Renal cortical epithelial cell (primary cell): ENCODE data around the gene BLOC1S5. TPM values are rescaled to one million over a fixed set of nuclear protein-coding genes. Genes with fewer than 3 reads are reported as not detected.
"Not testable (repeated sequence)": the region's sequence is repeated elsewhere in the genome, so short reads cannot be mapped to it uniquely, and the experiment has no call there.

Source experiments
- DNase-seq: peaks from one replicate; pipeline ENCODE4 v3.0.0-alpha.2; 2011; ENCODE audit warnings: low read depth
- total RNA-seq: library from RNA; depleted of rRNA; stranded (reverse); fragments of >200 nt; gene quantifications from 2 replicates; pipeline ENCODE4 v1.2.3, GENCODE V29; 2014

Gene BLOC1S5
- total RNA-seq, 1 donor from 2014 or later = 41.3 TPM

DNA sequence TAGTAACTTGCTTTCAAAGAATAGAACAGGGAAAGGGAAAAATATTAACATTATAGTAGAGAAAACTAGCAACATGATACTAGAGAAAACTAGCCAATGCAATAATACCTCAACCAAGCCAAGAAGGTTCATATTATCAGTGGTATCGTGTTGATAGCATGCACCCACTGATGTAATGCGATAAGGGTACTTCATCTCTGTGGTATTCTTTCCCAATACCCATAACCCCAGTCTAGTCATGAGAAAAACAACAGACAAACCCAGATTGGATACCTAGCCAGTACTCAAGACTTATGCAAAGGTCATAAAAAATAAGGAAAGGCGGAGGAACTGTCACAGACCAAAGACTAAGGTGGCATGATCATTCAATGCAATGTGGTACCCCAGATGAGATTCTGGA is 21.0 kb downstream of the BLOC1S5 start:
- no peak for DNase-seq

DNA sequence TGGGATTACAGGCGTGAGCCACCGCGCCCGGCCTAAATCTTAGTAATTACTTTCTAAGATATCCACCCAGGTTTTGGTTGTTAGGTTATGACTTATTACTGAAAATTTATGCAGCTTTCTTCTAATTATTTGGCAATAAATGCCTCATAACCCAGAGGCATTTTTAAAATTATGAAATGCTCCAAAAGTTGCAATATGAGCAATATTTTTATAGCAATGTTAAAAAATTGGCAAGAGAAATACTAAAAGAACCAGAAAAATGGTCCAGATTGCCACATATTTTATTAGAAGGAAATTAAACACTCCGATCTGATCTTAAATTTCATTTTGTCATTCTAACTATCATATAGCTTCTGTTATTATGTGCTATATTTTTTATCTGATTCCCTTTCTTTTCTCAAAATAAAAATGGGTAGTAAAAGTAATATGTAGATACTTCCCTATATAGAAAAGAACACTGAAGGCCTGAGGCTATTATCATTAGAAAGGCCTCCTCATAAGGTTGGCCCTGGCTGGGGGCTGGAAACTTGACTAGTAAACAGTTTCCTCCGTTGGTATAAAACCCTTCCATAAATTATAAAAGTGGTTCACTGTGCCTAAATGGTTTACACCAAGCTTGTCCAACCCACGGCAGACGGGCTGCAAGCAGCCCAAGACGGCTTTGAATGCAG is 22.1 kb downstream of the BLOC1S5 start:
- no peak for DNase-seq

DNA sequence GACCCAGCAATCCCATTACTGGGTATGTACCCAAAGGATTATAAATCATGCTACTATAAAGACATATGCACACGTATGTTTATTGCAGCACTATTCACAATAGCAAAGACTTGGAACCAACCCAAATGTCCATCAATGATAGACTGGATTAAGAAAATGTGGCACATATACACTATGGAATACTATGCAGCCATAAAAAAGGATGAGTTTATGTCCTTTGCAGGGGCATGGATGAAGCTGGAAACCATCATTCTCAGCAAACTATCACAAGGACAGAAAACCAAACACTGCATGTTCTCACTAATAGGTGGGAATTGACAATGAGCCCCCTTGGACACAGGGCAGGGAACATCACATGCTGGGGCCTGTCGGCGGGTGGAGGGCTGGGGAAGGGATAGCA is 30.1 kb downstream of the BLOC1S5 start:
- not testable (repeated sequence) for DNase-seq

DNA sequence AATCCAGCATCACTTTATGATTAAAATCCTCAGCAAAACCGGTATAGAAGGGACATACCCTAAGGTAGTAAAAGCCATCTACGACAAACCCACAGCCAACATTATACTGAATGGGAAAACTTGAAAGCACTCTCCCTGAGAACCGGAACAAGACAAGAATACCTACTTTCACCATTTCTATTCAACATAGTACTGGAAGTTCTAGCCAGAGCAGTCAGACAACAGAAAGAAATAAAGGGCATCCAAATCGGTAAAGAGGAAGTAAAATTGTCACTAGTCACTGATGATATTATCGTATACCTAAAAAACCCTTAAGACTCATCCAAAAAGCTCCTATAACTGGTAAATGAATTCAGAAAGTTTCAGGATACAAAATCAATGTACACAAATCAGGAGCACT is 33.3 kb downstream of the BLOC1S5 start:
- no peak for DNase-seq

DNA sequence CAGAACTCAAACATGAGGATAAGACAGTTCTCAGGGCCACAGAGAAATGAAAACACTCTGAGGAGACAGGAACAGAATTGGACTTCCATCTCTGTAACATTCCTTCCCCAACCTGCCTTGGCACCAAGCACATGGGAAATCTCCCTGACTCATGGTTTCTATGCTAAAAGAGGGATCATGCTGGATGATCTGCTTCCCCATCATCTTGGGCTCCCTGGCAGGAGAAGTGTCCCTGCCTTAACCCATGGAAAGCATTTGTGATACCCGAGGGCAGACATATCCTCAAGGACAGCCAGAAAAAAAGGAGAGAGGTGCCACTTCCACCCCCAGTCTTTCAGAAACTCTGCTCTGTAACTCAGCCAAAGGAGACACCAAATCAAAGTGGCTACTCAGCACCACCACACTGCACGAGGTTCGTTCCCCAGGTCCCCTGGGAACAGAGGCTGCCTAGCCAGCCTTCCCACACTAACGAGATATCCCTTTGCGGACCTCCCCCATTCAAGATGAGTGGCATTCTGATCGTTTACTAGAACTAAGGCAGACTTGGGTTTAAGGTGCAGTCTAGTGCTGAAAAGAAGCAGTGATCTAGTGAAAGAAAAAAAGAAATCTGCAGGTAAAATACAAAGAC is 34.8 kb downstream of the BLOC1S5 start:
- DNase-seq = no peak

DNA sequence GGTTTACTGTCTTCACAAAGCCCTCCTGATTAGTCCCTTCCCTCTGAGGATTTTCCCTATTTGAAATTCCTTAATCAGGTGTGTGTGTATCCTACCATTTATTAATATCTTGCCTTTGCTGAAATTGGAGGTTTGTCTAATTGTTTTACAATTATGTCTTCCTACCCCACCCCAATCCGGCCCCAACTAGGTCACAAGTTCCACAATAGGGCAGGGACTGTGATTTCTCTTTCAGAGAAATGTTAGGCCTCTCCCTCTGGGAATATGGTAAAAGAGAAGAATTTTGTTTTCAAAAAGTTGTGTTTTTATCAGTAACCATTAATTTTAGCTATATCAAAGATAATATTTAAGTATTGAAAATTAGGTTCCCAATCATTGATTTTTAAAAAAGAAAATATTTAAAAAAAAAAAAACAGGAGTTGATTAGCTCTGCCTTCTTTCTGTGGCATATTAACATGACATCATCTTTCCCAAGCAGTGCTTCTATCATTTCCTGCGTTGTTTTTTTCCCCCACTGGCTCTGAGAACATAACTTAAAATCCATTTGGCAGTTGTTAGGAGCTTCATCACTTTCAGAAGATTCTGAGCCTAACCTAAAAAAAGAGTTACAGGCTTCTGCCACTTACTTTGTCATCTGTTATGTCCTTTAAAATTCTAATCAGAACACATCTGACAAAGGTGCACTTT is 36.1 kb downstream of the BLOC1S5 start:
- no peak for DNase-seq

DNA sequence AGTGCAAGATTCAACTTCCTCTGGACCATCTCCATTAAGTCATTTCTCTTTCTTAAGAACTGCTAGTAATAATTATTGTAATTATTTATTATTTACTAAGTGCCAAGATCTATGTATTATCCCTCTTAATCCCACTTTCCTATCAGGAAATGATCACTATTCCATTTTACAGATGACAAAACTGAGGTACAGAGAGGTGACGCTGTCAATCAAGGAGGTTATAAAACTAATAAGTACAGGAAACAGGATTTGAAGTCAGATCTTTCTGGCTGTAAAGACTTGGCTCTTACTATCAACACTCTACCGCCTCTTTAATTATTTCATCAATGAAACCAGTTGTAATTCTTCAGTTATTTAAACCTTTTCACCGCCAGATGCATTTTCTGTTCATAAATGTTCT is 37.4 kb downstream of the BLOC1S5 start:
- no peak for DNase-seq

DNA sequence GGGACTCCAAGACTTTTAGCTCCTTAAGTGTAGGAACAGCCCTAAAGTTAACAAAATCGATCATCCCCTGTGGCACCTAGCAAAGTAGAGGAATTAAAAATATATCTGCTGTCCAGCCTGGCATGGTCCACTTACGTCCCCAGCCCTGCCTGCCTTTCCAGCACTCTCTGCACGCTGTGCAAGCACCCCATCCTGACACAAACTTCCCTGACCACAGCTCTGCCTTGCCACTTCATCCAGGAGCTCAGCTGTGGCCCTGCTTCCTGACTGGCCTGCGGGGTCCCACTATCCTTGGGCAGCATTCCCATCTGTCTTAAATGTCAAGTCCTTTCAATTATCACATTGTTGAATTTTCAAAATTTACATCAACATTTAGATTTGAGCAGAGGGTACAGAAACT is 39.0 kb downstream of the BLOC1S5 start:
- no peak for DNase-seq

DNA sequence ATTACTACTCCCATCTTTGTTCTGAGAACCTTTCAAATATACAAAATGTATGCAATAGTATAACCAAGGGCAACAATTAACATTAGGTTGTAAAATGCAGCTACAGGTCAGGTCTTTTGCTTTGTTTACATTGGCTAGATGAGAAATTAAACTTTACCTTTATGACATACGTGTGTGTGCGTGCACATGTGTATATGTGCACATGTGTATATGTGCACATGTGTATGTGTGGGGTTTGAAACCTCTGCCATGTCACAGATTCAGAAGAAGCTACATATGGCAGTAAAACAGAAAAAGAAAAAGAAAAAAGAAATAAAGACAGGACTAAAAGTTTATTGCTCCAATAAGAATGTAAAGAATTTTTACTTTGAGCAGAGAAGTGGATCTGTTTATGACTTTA is 40.6 kb downstream of the BLOC1S5 start:
- DNase-seq = no peak

DNA sequence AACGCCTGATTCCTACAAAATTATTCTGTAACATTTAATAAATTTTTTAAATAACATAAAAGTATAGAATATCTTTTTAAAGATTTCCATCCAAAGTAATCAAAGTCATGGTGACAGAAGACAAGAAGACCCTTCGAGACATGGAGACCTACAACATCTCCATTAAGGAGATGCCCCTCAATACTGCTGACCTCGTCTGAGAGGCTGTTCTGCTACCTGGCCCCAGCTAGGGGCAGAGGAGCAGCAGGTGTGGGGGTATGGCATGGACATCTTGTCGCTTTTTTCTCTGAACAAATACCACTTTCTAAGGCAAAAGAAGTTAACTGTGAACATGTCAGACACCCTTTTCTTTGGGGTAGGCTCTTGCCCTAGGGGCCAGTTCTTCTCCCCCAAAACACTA is 44.1 kb downstream of the BLOC1S5 start:
- no peak for DNase-seq

DNA sequence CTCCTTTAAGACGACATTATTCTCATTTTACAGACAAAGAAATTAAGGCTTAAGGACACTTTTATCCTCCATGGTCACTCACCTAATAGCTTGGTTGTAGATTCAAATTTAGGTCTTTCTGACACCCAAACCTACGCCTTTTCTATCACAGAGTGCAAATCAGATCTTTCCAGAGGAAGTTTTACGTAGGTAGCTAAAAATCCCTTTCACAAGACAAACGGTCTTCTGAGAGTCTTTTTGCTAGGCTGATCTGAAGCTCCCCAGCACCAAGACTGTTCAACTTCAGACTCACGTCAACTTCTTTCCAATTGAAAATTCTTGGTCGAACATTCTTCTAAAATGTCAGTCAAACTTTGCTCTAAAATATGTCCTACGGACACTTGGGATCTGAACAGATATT is 46.5 kb downstream of the BLOC1S5 start:
- DNase-seq = no peak

DNA sequence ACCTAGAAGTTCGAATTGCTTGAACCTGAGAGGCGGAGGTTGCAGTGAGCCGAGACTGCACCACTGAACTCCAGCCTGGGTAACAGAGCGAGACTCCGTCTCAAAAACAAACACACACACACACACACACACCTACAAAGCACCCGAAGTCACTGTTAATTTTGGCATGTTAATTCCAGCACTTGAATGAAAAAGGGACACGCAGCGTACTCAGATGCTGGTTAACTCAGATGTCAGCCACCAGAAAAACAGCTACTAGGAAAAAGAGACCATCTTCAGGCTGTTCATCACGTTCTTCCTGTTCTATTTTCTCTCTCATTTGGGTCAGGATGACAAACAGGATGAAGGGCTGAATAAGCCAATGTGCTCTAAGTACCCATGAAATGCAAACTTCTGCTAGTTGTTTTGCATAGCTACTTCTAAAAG is 46.9 kb downstream of the BLOC1S5 start:
- DNase-seq = peak; percentile 58

DNA sequence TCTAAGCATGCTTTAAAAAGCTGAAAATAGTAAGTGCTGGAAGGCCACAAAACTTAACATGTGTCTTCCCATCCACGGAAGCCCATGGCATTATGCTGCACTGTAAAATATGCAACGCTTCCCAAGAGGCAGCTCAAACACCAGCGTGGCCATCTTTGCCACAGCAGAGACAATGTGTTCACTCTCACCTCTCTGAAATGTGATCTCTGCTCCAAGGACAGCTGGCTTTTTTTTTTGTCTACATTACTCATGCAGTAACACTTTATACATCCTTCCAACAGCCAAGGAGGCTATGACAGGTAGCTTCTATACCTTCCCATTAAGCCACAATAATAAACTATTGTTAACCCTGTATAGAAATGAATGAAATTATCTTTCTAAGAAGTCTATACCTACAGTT is 49.2 kb downstream of the BLOC1S5 start:
- no peak for DNase-seq

DNA sequence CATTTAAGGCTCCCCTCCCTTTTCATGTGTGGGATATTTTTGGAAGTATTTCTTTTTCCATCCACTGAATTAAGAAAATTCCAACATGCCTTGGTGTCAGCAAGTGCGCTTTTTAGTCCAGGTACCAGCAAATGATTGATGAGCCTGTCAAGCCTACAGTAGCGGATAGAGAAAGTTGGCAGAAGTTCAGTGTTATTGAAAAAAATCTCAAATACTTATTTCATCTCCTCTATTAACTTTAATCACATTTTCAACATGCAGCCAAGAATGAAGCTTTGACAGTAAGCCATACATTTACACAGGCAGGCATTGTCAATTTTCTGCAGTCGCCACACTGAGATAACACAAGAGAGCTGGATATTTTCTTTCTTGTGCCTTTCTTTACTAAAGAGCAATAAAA is 50.4 kb downstream of the BLOC1S5 start:
- DNase-seq = no peak

DNA sequence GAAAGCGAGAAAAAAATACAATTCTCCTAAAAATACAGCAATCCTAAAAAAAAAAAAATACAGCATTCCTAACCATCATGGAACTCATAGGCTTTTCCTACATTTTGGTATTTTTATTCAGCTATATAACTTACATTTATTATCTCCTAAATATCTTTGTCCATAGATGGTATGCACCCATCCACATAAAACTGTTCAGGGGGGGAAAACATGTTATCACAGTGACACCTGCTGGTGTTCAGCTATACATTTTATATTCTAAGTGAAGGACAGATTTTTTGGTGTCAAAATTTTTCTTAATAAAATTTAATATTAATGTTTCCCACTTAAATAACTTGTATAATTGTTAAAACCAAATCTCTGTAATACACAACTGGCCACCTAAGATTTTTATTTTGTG is 58.0 kb downstream of the BLOC1S5 start:
- DNase-seq = no peak

DNA sequence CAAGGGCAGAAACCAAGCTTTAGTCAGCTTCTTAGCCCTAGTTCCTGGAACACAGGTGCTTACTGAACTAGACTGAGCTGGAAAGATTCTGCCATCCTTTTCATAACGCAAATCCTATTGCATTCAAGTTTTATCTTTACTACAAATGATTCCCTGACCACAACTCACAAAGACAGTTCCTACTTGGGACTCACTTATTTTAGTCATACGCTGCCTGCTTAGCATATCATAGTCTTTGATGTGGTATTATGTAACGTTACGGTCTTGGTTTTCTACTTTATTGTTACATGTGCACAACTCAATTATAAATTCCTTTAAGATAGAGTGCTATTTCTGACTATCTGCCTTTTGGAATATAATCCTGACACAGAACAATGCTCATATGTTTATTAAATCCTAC is 59.1 kb downstream of the BLOC1S5 start:
- DNase-seq = no peak

DNA sequence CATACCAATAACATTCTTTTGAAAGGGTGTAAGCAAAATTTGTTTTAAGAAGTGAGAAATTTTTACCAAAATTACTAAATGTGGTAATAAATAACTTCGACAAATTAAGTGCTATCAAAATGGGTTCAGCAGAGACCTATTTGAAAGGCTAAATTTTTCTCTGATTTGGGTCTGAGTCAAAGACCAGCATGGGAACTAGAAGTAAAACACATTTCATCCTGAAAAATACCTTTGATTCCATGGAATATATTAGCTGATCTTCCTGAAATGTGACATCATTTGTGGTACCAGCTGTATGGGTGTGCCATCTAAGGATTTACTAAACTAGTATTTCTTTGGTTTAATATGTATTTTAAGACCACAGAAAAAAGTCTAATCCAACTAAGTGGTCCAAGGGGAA is 63.6 kb downstream of the BLOC1S5 start:
- no peak for DNase-seq

DNA sequence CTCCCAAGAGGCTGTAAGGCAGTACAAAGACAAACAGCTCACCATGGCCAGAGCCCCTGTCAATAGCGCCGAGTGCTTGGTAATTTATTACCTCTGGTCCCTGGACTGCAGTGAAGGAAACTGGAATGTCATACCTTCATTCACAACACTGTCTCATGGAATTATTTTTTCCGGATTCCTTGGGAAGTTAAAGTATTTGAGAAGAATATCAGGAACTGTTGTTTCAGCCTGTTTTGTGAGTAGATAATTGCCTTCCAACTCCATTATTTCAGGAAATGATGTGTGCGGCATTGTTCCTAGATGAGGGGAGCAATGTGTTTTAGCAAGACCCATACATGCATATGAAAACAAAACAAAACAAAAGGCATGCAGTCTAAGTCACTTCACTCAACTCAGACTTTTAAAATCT is 64.0 kb downstream of the BLOC1S5 start:
- DNase-seq = no peak

DNA sequence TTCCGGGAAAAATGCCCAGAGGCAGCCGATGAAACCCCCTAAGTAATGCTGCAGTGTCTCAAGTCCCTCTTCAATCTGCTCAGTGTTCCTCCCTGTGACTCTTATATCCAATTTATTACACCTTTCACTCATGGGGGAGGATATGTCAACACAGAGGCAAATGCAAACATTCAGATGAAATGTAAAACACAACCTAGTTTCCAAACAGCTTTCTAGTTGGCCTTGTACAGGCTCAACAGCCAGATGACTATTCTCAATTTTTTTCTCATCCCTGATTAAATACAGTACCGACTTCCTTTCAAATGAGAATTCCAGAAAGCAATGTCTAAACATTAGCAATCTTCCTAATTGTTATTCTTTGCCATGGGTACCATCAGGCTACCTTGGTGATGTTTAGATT is 65.0 kb downstream of the BLOC1S5 start:
- DNase-seq = no peak

DNA sequence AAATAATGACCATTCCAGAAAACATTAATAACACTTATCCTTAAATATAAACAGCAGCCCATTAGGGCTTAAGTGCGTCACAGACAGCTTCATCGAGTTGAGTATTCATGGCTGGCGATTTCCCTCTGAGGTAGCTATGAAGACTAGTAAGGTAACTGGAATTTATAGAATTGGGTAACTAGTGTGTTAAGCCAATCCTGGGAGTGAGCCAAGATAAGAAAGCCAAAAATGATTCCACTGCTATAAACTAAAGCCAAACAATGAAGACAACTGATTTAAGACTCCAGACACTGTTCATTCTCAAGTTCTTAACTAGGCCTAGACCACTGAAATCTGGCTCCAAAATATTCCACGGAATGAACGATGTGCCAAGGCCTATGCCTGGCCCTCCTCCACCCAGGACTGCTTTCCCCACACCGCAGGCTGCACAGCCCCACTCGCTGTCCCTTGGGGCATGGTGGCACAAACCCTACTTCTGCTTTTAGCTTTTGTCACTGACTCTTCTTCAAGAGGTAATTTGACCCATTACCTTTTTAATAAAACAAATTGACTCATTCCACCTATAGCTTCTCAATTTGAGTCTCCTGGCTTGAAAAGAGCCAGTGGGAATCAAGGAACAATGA is 66.0 kb downstream of the BLOC1S5 start:
- no peak for DNase-seq

DNA sequence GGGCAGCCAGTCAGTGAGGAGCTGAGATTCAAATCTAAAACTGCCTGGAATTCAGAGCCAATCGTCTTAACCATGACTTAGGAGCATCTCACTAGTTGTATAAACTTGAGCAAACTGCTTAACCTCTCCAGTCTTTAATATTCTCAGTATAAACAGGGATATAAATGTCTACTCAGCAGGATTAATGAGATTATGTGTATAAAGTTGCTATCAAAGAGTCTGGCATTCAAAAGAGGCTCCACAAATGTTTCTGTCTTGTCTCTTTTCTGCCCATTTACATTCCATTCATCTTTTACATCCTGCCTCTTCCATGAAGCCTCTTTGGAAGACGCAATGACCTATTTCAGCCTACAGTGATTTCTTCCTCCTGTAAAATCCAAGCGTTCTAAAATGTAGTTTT is 66.9 kb downstream of the BLOC1S5 start:
- DNase-seq = no peak

DNA sequence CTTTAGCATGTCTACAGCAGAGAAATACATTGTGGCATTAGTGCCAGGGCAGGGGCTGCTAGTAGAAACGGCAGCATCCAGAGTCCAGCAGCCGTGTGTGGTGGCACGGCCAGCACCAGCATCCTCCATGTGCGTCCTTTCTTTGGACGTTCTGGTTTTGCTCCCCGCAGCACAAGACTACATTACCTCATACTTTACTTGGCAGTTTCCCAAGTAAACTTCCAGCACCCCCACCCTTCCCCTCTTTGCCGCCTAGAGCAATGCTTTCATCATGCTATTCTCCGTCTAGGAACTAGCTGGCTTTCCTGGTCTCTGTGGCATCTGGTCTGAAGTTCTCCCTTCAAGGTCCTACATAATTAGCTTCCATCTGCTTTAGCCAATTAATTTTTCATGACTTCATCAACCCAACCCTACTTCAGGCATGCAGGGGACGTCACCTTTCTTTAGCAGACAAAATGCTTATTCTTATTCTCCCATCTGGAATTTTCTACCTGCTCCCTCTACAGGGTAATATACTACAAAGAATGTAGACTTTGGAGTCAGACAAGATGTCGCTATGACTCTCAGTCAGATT is 67.6 kb downstream of the BLOC1S5 start:
- peak; percentile 56 for DNase-seq

DNA sequence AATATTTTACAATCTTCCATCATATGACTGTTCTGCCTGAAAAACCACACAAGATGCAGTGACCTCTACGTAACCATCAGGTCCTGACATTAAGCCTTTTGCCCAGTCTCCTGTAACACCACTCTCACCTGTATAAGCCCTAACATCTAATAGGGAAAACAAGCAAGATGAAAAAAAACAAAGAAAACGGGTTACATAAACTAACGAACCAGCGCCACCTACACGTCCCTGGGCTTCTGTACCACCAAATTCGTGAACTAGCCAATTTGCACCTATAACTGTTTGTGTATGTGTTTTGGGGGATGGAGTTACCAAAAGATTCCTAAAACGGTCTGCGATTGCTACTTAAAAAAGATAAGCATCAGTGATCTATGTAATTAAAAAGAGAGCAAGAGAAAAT is 70.2 kb downstream of the BLOC1S5 start:
- no peak for DNase-seq
